ES-I3 (cell line): ENCODE results near the gene DPP4.

Experiments
- H3K36me3 ChIP-seq: 2 replicates; pipeline ENCODE4 v1.6.1; 2013; ENCODE audit warnings: mild to moderate bottlenecking, low read length, control low read depth, moderate library complexity; ENCODE audit not compliant: insufficient read depth
- H3K4me1 ChIP-seq: 2 replicates; pipeline ENCODE4 v1.6.1; 2013; ENCODE audit warnings: mild to moderate bottlenecking, control low read depth, low read length; ENCODE audit not compliant: insufficient read depth
- H3K9ac ChIP-seq: 2 replicates; pipeline ENCODE4 v1.6.1; 2013; ENCODE audit warnings: low read depth, mild to moderate bottlenecking, low read length, moderate library complexity
- H3K9me3 ChIP-seq: 2 replicates; pipeline ENCODE4 v1.6.1; 2013; ENCODE audit warnings: mild to moderate bottlenecking, low read length, moderate library complexity; ENCODE audit not compliant: control insufficient read depth, insufficient read depth

The DPP4 gene

GRCh38 chr2:162029287-162029901, 44.6 kb downstream of the DPP4 start:
- H3K9ac ChIP-seq, result no peak overlapping the region
- no peaks in the 10 kb centered on the region for H3K36me3 ChIP-seq
- no peaks in the 10 kb centered on the region for H3K9me3 ChIP-seq
- H3K4me1 ChIP-seq, result no peaks in the 10 kb centered on the region

GRCh38 chr2:162028511-162028910, 45.5 kb downstream of the DPP4 start:
- Histone ChIP-seq H3K9me3 (no peaks in the 10 kb centered on the region), H3K4me1 (no peaks in the 10 kb centered on the region), H3K9ac (no peak overlapping the region), H3K36me3 (no peaks in the 10 kb centered on the region)

- Histone ChIP-seq H3K36me3 (no peaks in the 10 kb centered on the region), H3K4me1 (no peaks in the 10 kb centered on the region), H3K9me3 (no peaks in the 10 kb centered on the region), H3K9ac (no peak overlapping the region)
These were observed 48.7 kb downstream of the DPP4 start for GRCh38 chr2:162025121-162025911.

GRCh38 chr2:162022290-162022945, 51.6 kb downstream of the DPP4 start:
- H3K4me1 ChIP-seq, result no peaks in the 10 kb centered on the region
- no peaks in the 10 kb centered on the region for H3K9me3 ChIP-seq
- H3K9ac ChIP-seq, result no peak overlapping the region
- no peaks in the 10 kb centered on the region for H3K36me3 ChIP-seq

GRCh38 chr2:162021516-162022058, 52.4 kb downstream of the DPP4 start:
- H3K4me1 ChIP-seq, result no peaks in the 10 kb centered on the region
- no peaks in the 10 kb centered on the region for H3K9me3 ChIP-seq
- no peak overlapping the region for H3K9ac ChIP-seq
- H3K36me3 ChIP-seq, result no peaks in the 10 kb centered on the region

GRCh38 chr2:162018530-162018929, 55.5 kb downstream of the DPP4 start:
- H3K9me3 ChIP-seq, result no peaks in the 10 kb centered on the region
- H3K4me1 ChIP-seq, result no peaks in the 10 kb centered on the region
- no peaks in the 10 kb centered on the region for H3K36me3 ChIP-seq
- no peak overlapping the region for H3K9ac ChIP-seq

- Histone ChIP-seq H3K9me3 (no peaks in the 10 kb centered on the region), H3K36me3 (no peaks in the 10 kb centered on the region), H3K4me1 (no peaks in the 10 kb centered on the region), H3K9ac (no peak overlapping the region)
These were observed 56.8 kb downstream of the DPP4 start for GRCh38 chr2:162017233-162017632.

GRCh38 chr2:162016080-162016479, 57.9 kb downstream of the DPP4 start:
- Histone ChIP-seq H3K9ac (no peak overlapping the region), H3K4me1 (no peaks in the 10 kb centered on the region), H3K36me3 (no peaks in the 10 kb centered on the region)

GRCh38 chr2:162014751-162015150, 59.3 kb downstream of the DPP4 start:
- no peaks in the 10 kb centered on the region for H3K9me3 ChIP-seq
- no peaks in the 10 kb centered on the region for H3K36me3 ChIP-seq
- no peaks in the 10 kb centered on the region for H3K4me1 ChIP-seq
- no peak overlapping the region for H3K9ac ChIP-seq

More at GRCh38 chr2:162016080-162016479, 57.9 kb downstream of the DPP4 start:
- H3K9me3 ChIP-seq, result no peaks in the 10 kb centered on the region

GRCh38 chr2:162013514-162014475, 60.2 kb downstream of the DPP4 start:
- Histone ChIP-seq H3K36me3 (no peaks in the 10 kb centered on the region), H3K9me3 (no peaks in the 10 kb centered on the region), H3K9ac (no peak overlapping the region), H3K4me1 (no peaks in the 10 kb centered on the region)

- Histone ChIP-seq H3K36me3 (no peaks in the 10 kb centered on the region), H3K9ac (no peak overlapping the region), H3K9me3 (no peaks in the 10 kb centered on the region), H3K4me1 (no peaks in the 10 kb centered on the region)
These were observed 61.4 kb downstream of the DPP4 start for GRCh38 chr2:162012565-162013058.

GRCh38 chr2:162011706-162012564, 62.1 kb downstream of the DPP4 start:
- Histone ChIP-seq H3K9ac (no peak overlapping the region), H3K9me3 (no peaks in the 10 kb centered on the region), H3K36me3 (no peaks in the 10 kb centered on the region), H3K4me1 (no peaks in the 10 kb centered on the region)

GRCh38 chr2:162009543-162009942, 64.5 kb downstream of the DPP4 start:
- H3K4me1 ChIP-seq, result no peaks in the 10 kb centered on the region
- no peak overlapping the region for H3K9ac ChIP-seq
- H3K9me3 ChIP-seq, result no peaks in the 10 kb centered on the region
- H3K36me3 ChIP-seq, result no peaks in the 10 kb centered on the region
